Muscle of arm (tissue), 12 donors: ENCODE data around the gene SFMBT2. TPM values are rescaled to one million over a fixed set of nuclear protein-coding genes. Genes with fewer than 3 reads are reported as not detected.
"Not testable (repeated sequence)": the region's sequence is repeated elsewhere in the genome, so short reads cannot be mapped to it uniquely, and the experiment has no call there.

Experiments
- DNase-seq: peaks from one replicate; pipeline ENCODE4 v3.0.0-alpha.2; 2013
- polyA plus RNA-seq, 12 donors: library from polyadenylated mRNA; unstranded; fragments of 120-200 nt; gene quantifications; one replicate each; pipeline ENCODE4 v1.2.1, GENCODE V29; 2013; ENCODE audit not compliant: insufficient read length in 12 of 12

SFMBT2 gene
- polyA plus RNA-seq, 12 donors = 5.4 to 11.1 (median 7.9) TPM; not detected in 1

DNA sequence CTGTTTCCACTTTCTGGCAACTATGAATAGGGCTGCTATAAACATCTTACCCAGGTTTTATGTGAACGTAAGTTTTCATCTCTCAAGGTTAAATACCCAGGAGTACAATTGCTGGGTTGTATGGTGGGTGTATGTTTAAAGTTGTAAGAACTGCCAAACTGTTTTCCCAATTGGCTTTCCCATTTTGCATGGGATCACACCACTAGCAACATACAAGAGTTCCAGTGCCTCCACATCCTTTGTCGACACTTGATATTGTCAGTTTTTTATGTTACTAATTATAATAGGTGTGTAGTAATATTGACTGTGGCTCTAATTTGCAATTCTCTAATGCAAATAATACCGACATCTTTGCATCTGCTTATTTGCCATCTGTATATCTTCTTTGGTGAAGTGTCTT, 82.9 kb downstream of the SFMBT2 start:
- no peak for DNase-seq

DNA sequence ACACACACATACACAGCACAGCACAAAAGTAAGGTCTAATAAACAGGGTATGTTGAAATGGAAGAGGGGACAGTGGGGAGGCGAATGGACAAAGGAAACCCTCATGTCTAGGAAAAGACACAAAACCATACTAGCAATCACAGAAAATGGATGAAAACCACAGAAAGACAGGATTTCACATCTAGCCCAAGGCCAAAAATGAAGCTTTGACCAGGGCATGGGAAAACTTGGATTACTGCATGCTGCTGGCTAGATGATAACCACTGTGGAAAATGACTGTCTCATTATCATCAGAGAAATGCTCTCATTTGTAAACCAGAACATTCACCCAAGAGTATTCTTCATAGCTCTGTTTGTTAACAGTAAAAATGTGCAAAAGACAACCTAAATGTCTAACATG, 88.2 kb downstream of the SFMBT2 start:
- DNase-seq = no peak

DNA sequence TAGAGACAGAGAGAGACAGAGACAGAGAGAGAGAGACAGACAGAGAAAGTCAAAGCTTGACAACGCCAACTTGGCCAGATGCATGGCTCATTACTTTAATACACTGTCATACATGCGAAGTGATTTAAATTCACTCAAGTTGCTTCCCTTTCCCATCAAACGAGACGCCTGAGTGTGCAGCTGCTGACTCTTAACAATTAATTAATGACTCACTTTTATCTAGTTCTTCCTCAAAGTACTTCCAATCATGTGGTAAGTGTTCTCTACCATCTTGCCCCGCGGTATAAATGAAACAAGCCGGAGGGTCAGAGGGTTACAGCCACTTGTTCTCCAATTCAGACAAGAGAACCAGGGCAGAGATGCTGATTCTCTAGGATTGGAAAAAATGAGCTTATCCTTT, 90.8 kb downstream of the SFMBT2 start:
- no peak for DNase-seq

DNA sequence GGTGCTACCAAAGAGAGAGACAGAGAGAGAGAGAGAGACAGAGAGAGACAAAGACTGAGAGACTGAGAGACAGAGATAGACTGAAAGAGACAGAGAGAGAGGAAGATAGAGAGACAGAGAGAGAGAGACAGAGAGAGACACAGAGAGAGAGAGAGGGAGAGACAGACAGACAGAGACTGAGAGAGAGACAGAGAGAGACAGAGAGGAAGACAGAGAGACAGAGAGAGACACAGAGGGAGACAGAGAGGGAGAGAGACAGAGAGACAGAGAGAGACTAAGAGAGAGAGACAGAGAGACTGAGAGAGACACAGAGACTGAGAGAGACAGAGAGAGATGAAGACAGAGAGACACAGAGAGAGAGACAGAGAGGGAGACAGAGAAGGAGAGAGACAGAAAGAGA, 91.2 kb downstream of the SFMBT2 start:
- no peak for DNase-seq

DNA sequence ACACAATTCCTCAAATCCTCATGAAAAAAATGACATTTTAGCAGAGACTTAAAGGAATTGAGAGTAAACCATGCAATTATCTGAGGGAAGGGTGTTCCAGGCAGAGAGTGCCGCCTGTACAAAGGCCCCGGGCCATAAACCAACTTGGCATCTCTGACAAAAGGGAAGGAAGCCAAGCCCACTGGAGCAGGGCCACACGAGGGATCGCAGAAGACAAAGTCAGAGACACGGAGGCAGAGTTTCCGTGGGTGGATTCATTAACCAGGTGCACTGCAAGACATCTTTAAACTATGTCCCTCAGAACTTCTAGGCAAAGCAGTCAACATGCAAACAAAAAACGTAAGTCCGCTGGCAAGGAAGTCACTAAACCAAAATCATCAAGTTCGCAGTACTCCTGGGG, 92.0 kb downstream of the SFMBT2 start:
- no peak for DNase-seq

DNA sequence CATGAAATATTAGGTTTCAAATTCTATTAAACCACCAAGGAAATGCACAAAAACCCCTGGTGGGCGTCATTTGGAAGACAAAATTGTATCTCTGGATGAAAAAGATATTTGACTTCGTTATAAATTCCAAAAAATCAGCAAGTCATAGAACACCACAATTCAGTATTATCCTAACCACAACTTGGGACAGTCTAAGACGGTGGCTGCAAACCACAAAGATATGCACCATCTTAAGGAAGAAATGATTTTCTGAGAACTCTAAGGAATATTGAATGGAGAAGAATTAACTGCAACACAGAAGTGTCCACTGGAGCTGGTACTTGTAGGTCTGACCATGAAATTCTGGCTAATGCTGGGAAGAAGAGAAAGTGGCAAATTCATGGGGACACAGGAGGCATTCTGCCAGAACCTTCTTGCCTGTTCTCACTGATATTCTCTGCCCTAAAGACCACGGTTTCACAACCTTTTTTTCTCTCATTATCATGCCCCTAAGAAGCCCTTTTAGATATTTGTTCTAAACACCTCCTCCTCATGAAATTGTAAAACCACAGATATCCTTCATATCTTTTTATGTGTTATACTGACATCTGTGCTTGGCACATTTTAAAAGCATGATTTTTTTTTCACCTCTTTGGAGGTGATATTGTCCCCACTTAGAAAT, 92.9 kb downstream of the SFMBT2 start:
- DNase-seq = no peak

DNA sequence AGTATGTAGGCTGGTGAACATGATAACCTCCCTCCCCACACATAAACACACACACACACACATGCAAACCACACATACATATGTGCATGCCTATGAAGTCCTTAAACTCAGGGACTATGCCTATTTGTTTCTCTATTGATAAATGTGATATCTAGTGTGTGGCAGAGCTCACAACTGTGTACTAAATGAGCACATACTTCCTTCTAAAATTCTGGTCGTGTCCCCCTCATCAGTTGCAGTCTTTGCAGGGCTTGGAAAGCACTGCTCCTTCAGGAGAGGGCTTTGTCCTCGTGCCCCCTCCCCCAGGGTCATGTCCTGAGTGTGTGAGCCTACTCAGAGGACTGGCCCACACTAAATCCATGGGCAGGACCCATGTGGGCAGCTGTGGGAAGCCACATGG, 94.0 kb downstream of the SFMBT2 start:
- no peak for DNase-seq

DNA sequence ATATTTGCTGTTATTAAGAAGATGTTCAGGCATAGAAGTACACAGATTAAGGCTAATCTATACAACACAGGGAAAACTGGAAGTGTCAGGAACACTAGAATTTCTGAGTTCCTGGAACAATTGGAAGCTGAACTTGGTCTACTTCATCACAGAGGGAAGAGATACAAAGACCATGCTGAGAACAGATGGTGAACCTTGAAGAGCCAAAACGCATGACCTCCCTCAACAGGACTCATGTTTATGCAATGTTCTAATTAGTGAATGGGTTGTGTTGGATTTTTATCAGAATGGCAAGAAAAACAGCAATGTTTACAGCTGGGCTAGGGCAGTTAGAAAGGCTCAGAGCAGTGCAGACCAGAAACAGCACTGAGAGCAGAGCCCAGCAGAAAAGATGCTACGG, 94.9 kb downstream of the SFMBT2 start:
- DNase-seq = no peak

DNA sequence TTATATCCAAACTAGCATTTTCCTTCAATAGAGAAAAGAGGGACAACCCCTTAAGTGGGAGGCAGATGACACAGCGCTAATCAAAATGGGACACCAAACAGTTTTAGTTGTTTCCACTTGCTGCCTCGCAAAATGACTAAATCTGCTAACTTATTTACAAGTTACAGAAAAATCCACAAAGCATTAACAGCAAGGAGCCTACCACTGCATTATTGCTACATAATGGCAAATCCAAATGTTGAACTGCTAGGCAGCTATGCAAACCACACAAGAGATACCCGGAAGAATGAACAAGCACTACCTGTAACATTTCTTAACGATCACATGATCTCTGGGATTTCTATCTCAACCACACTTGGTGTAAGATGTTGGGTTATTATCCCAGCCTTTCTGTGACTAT, 96.7 kb downstream of the SFMBT2 start:
- DNase-seq = no peak

DNA sequence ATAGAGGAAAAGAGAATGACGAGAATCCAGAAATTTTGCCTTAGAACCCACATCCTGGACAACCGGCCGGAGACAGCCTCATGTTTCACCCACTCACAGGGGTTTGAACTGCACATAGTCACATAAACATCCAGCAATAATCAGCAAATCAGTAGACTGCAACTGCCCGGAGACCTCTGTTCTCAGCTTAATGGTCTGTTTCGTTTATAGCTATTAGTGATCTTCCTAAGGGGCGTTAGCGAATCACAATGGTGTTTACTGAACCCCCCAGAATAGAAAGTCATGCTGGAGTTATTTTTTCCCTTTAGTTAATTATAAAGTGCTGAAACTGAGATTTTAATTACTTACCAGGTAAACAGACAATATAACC, 98.4 kb downstream of the SFMBT2 start:
- DNase-seq = no peak

DNA sequence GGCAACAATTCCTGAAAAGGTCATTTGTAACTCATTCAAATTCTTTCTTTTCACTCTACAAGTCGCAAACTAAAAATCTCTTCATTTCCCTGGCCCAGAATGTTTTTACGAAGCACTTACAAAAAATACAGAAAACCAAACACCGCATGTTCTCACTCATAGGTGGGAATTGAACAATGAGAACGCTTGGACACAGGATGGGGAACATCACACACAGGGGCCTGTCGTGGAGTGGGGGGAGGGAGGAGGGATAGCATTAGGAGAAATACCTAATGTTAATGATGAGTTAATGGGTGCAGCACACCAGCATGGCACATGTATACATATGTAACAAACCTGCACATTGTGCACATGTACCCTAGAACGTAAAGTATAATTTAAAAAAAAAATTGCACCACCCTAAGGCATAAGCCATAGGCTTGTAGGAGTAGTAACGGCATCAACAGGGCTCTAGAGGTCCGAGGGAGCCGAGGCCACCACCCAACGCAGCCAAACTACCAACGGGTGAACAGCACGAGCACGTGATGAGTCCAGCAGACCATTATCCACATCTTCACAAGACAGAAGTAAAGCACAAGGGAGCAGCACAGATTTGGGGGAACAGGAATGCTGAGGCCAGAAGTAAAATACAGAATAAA, 98.9 kb downstream of the SFMBT2 start:
- DNase-seq = not testable (repeated sequence)

DNA sequence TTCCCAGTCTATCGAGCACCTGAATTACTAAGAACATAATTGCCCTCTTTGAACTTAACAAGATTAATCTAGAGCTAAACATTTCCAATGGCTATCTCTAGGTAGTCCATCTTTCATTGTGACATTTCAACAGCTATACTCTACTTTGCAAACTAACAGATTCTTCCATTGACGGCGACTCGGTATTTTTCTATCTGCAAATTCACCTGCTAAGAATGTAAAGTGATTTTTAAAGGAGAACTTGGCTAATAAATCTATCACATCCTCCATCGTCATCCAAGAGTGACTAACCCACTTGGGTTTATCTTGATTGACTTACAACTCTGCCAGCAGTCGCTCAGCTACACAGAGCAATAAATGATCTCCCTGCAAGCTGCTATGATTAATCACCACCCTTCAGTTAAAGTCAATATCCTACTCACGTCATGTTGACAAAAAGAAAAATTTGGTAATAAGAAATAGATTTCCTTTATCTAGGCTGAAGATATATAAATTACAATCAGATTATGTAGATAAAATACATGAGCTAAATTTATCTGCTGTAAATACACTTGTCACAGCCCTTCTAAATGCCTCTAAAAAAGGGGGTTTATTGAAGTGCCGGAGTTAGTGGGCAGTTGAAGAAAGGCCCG, 99.5 kb downstream of the SFMBT2 start:
- DNase-seq = no peak

DNA sequence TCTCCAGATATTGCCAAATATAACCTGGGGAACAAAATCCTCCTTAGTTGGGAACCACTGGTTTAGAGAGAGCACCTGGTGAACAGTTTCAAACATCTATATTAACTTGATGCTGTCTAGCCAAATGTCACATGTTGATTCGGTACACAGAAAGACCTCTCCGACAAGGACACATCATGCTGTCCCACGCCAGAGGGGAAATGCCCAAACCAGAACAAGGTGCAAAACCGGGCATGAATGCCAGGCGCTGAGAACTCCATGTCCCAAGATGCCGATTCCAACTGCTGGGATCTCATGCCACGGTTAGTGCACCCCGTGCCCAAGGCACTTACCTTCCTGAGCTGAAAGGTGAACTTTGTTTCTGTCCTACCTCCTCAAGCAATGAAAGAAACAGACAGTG, 100.8 kb downstream of the SFMBT2 start:
- no peak for DNase-seq

DNA sequence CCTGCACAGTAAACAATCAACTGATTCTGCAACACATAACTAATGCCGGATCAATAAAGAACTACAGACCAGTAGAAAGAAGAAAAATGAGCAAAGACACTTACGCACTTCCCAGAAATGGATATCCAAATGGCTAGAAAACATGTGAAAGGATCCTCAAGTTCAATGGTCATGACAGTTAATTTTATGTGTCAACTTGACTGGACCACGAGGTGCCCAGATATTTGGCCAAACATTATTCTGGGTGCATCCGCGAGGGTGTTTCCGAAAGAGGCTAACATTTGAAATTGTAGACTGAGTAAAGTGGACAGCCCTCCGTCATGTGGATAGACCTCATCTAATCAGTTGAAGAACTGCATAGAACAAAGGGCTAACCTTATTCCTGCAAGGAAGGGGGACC, 102.0 kb downstream of the SFMBT2 start:
- no peak for DNase-seq

DNA sequence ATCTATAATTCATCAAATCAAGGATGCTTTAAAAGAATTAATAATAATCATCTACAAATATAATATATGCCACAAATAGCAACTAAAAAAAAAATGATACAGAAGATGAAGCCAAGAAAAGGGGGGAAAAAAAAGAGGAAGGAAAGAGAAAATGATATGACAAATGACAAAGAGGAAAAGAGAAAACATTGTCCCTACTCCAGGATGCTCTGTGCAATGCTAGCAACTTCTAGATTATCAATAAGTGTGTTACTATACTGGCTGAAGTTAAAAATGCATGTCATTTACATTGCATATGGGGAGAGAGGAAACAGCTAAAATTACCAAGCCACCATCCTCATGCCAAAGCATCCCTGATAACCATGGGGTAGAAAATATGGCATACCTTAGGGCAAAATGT, 104.2 kb downstream of the SFMBT2 start:
- DNase-seq = no peak

DNA sequence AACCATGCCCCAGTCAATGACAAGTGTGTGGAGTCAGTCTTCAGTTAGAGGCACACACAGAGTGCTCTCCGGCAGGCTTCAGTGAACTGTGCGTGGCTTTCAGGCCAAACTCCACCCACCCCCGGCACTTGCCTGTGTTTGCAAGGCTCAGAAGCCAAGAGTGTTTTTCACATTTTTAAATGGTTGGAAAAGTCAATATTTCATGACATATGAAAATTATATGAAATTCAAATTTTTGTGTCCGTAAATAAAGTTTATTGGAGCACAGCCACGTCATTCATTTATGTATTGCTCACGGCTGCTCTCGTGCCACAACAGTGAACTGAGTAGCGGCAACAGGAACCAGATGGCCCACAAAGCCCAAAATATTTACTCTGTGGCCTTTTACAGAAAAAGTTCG, 104.7 kb downstream of the SFMBT2 start:
- no peak for DNase-seq

DNA sequence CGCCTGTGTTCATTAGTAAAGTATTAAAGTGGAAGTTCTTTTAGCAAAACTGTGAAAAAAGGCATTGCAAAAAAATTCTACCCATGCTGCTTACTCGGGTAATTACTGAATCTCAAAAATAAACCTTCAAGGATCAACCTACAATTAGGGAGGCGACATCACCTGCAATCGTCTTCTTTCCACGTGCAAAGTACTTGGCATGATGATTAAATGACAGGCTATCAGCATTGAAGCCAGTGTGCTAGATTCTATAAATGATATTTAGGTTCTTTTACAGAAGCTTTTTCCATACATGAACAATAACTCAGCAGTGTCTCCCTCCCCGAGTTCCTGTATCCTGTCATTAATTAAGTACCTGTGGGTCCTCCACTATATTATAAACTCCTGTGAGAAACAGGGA, 105.8 kb downstream of the SFMBT2 start:
- no peak for DNase-seq

DNA sequence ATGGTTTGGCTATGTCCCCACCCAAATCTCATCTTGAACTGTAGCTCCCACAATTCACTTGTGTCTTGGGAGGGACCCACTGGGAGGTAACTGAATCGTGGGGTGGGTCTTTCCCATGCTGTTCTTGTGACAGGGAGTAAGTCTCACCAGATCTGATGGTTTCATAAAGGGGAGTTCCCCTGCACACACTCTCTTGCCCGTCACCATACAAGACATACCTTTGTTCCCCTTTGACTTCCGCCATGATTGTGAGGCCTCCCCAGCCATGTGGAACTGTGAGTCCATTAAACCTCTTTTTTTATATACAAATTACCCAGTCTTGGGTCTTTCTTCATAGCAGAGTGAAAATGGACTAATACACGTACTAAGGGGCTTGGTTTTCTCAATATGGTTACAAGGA, 106.7 kb downstream of the SFMBT2 start:
- no peak for DNase-seq

DNA sequence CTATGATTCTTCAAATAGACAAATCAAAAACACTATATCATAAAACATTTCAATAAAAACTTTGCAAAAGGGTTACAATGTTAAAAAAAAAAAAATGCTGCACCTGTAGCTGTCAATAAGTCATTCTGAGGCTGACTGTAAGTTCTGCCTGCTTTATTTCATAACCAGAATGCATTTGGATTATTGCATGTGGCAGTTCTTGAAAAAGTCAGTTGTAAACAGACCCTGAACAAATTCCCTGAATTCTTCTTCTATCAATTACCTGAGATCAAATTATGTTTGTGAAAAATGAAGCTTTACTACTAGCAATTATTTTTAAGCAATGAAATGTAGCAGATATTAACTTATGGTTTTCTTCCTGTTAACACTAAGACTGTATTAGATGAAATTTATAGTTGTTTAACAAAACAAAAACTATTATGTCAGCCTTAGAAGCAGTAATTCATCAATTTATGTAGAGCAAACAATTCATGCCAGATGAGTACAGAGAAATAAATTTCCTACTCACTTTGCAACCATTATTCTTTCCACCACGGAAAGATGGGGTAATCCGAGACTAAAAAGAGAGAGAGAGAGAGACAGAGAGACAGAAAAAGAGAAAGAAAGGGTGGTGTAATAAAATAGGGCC, 107.8 kb downstream of the SFMBT2 start:
- no peak for DNase-seq

DNA sequence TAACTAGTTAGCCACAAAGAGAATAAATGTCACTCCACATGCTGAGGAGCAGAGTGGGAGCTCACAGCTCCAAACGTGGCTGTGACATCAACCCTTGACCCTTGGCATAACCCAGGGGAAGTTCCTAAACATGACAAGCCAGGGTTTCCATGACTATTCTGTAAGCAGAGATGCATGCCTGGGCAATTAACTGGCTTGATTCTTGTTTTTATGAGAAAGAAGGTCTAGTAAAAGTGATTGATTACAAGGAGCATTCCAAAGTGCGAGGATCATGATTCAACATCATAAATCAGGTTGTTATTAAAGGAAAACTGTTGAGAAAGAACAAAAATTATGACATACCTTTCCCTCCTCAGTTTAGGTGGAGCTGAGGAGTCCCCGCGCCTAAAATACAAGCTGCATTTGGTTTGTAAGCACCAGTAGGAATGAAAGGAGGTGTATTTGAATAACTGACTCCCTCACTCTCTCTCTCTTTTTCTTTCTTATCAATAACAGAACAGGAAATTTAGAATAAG, 108.4 kb downstream of the SFMBT2 start:
- no peak for DNase-seq

DNA sequence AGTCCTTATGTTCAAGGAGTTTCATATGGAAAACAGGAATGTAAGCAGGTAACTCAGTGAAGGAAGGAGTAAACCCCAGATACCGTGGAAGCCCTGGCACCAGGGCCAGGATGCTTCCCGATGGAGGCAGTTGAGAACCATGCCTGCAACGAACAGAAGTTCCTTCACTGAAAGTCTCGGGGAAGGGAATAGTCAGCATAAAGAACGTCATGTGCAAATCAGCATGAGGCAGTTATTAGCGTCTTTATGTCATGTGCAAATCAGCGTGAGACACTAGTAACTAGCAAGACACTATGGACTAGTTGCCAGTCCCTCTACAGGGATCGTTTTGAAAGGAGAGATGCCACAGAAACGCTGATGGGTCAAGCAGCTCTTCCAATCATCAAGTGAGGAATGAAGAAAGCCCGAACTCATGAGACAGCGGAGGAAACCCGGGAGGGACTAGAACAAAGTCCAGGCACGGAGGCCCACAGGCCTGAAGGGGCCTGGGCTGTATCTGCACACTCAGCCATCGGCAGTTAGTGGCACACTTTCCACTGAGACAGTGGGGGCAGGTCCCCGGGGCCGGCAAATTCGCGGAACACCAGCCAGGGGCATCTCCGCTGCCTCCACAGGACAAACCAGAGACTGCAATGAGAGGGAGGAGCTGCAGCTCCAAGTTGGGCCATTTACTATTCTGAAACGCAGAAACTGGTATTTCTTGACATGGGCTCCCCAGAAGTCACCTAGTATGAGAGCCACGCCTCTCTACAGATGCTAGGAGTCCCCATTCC, 109.6 kb downstream of the SFMBT2 start:
- DNase-seq = no peak

DNA sequence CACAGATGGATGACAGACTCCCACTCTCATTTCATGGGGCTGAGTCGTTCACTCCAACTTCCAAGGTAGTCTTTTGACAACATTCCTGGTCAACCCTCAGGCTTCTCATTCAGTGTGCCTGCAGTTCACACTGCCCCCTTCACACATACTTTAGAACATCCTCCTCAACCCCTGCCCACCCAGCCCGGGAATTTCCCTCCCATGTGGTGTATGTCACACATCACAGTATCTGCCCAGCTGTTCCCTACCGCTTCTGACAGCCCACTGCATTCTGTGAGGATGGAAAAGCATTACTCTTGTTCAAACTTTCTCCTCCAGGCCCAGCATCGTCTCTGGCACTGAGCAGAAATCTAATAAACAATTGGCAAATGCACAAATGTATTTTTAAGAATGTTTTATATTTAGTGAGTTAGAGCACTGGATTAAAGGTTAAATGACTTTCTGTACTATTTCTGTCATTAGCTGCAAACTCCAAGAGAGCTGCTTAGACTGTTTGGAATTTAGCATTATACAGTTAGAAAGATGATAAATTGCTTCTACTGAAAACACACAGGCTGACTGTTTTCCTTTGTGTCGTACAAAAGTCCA, 110.4 kb downstream of the SFMBT2 start:
- no peak for DNase-seq
